K562 (cell line): ENCODE results near the gene CFAP251. TPM values are rescaled to one million over a fixed set of nuclear protein-coding genes. Genes with fewer than 3 reads are reported as not detected.
A peak's percentile ranks its signal among the peaks of the same experiment; 100 is the strongest.

ENCODE experiments used
- AFF4 ChIP-seq: sonication (generic); formaldehyde crosslinking; IDR thresholded peaks from 2 replicates; pipeline ENCODE4 v1.8.0; 2023; ENCODE audit warnings: mild to moderate bottlenecking, missing genetic modification reagents
- CHCHD3 ChIP-seq: fragments of 250-450 bp; sonication (Bioruptor Pico); IDR thresholded peaks from 2 replicates; pipeline ENCODE4 v2.1.2; 2022; ENCODE audit warnings: mild to moderate bottlenecking
- CTCF ChIP-seq, 3 experiments: IDR thresholded peaks in 2 of 3; conservative IDR thresholded peaks in 1 of 3; 2 replicates each; pipeline ENCODE4 v1.5.1; 2011 to 2012; ENCODE audit warnings: low read length in 3 of 3, mild to moderate bottlenecking in 3 of 3, control low read depth in 2 of 3, improper control_type of control experiment in 1 of 3, inconsistent platforms in 1 of 3, low read depth in 1 of 3, mixed read lengths in 1 of 3, moderate library complexity in 1 of 3; ENCODE audit not compliant: insufficient read depth in 2 of 3
- HCFC1 ChIP-seq: IDR thresholded peaks from 2 replicates; pipeline ENCODE4 v1.6.1; 2012; ENCODE audit warnings: low read depth, low read length, improper control_type of control experiment
- JUN ChIP-seq, 2 experiments: sonication (generic) in 1 of 2; formaldehyde crosslinking in 1 of 2; IDR thresholded peaks; 2 replicates each; pipeline versions ENCODE4 v1.6.1 to v1.8.0; 2012 to 2022; ENCODE audit warnings: borderline replicate concordance in 2 of 2, mild to moderate bottlenecking in 2 of 2, improper control_type of control experiment in 1 of 2, low read depth in 1 of 2, low read length in 1 of 2, missing genetic modification reagents in 1 of 2
- MAFF ChIP-seq: IDR thresholded peaks from 2 replicates; pipeline ENCODE4 v1.6.1; 2012; ENCODE audit warnings: low read length, improper control_type of control experiment
- NFRKB ChIP-seq: fragments of 450-650 bp; IDR thresholded peaks from 2 replicates; pipeline ENCODE4 v1.6.1; 2016; ENCODE audit warnings: low read depth
- RCOR1 ChIP-seq, 2 experiments: IDR thresholded peaks; 2 replicates each; pipeline ENCODE4 v1.6.1; 2012; ENCODE audit warnings: low read depth in 2 of 2, low read length in 2 of 2, borderline replicate concordance in 1 of 2, improper control_type of control experiment in 1 of 2
- SPI1 ChIP-seq: IDR thresholded peaks from 2 replicates; pipeline ENCODE4 v1.6.1; 2011; ENCODE audit warnings: low read depth, low read length, control low read depth, borderline replicate concordance
- SREBF2 ChIP-seq: sonication (generic); formaldehyde crosslinking; IDR thresholded peaks from 2 replicates; pipeline ENCODE4 v1.4.0; 2020; ENCODE audit warnings: mild to moderate bottlenecking, missing genetic modification reagents
- TAL1 ChIP-seq: fragments of 450-650 bp; IDR thresholded peaks from 2 replicates; pipeline ENCODE4 v1.6.1; 2016; ENCODE audit warnings: mild to moderate bottlenecking
- ZNF212 ChIP-seq: fragments of 450-650 bp; formaldehyde crosslinking; IDR thresholded peaks from 2 replicates; pipeline ENCODE4 v1.4.0; 2020; ENCODE audit warnings: mild to moderate bottlenecking
- ZNF584 ChIP-seq: fragments of 200-800 bp; sonication (Bioruptor generic); IDR thresholded peaks from 2 replicates; pipeline ENCODE4 v1.6.1; 2016; ENCODE audit warnings: low read depth, mild to moderate bottlenecking, missing genetic modification characterization, missing compliant biosample characterization
- polyA plus RNA-seq, 8 experiments: library from polyadenylated mRNA; depleted of rRNA in 4 of 8; stranded (reverse) in 5 of 8; unstranded in 3 of 8; fragments of >200 nt; fragmentation: Nextera tagmentation in 2 of 8; fragmentation: Illumina TruSeq in 1 of 8; extraction: Ambion mirVana in 2 of 8; extraction: Trizol in 1 of 8; gene quantifications; 2 replicates each; pipeline versions ENCODE4 v1.2.1 to v1.2.3, GENCODE V29; 2011 to 2014; ENCODE audit warnings: inconsistent platforms in 1 of 8, missing spikeins in 1 of 8
- total RNA-seq, 7 experiments: library from RNA; depleted of rRNA in 6 of 7; stranded (reverse); fragments of >200 nt in 6 of 7; fragmentation: Illumina TruSeq in 2 of 7; extraction: Trizol in 2 of 7; gene quantifications; 2 replicates each; pipeline versions ENCODE4 v1.2.1 to v1.2.3, GENCODE V29; 2011 to 2021; ENCODE audit warnings: low replicate concordance in 1 of 7
- TF ChIP-seq, protein P1 (sequence below), 3 experiments: fragments of 200-800 bp in 1 of 3; fragments of 250-450 bp in 1 of 3; fragments of 450-650 bp in 1 of 3; sonication (Bioruptor Pico) in 1 of 3; sonication (Bioruptor generic) in 1 of 3; formaldehyde crosslinking in 1 of 3; IDR thresholded peaks; 2 replicates each; pipeline versions ENCODE4 v1.6.1 to v1.8.0; 2016 to 2022; ENCODE audit warnings: mild to moderate bottlenecking in 2 of 3, missing genetic modification characterization in 2 of 3, missing compliant biosample characterization in 1 of 3, moderate library complexity in 1 of 3
- TF ChIP-seq, protein P2 (sequence below): fragments of 250-450 bp; sonication (Bioruptor Pico); IDR thresholded peaks from 2 replicates; pipeline ENCODE4 v1.4.0; 2020; ENCODE audit warnings: mild to moderate bottlenecking

The CFAP251 gene
- total and polyA plus RNA-seq, 9 of the 15 experiments (the other 6 are each of a cell fraction or from before 2014, with no cell fraction given) = 16.6 to 31.0 (median 19.1) TPM

DNA sequence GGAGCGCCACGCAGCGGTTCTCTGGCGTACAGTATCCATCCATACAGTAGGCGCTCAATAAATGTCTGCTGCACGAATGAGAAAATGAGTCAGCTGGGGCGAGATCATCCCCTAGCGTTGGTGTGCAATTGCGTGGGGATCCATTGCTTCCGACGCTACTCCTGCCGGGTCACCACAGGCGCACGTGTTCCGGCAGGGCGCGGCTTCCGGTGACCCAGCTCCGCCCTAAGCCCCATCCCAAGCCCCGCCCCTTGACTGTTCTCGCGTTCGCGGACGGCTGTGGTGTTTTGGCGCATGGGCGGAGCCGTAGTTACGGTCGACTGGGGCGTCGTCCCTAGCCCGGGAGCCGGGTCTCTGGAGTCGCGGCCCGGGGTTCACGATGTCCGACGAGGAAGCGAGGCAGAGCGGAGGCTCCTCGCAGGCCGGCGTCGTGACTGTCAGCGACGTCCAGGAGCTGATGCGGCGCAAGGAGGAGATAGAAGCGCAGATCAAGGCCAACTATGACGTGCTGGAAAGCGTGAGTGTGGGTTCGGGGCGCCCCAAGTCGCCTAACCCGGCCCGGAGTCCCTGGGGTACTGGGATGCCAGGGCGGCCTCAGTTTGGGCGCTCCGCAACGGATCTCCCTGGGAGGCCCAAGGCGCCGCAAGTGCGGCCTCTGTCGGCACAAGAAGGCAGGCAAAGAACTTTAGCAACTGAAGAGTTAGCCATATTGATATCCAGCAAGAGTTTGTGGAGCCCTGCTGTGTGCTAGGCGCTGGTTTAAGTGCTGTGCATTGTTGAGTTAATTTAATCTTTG is 29.7 kb upstream of the CFAP251 start, which contains the start of gene PSMD9 (continued):
- TF ChIP-seq, protein P1, sequence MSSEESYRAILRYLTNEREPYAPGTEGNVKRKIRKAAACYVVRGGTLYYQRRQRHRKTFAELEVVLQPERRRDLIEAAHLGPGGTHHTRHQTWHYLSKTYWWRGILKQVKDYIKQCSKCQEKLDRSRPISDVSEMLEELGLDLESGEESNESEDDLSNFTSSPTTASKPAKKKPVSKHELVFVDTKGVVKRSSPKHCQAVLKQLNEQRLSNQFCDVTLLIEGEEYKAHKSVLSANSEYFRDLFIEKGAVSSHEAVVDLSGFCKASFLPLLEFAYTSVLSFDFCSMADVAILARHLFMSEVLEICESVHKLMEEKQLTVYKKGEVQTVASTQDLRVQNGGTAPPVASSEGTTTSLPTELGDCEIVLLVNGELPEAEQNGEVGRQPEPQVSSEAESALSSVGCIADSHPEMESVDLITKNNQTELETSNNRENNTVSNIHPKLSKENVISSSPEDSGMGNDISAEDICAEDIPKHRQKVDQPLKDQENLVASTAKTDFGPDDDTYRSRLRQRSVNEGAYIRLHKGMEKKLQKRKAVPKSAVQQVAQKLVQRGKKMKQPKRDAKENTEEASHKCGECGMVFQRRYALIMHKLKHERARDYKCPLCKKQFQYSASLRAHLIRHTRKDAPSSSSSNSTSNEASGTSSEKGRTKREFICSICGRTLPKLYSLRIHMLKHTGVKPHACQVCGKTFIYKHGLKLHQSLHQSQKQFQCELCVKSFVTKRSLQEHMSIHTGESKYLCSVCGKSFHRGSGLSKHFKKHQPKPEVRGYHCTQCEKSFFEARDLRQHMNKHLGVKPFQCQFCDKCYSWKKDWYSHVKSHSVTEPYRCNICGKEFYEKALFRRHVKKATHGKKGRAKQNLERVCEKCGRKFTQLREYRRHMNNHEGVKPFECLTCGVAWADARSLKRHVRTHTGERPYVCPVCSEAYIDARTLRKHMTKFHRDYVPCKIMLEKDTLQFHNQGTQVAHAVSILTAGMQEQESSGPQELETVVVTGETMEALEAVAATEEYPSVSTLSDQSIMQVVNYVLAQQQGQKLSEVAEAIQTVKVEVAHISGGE (CRISPR knock-in tag; IDR thresholded peaks at IDR 0.05) = peak; percentile 67 to 96 (median 79); a peak in 5 of 6 replicates
- TF ChIP-seq RCOR1 (IDR thresholded peaks at IDR 0.05; ENCODE audit: borderline replicate concordance in 1 of 2, low read depth in 2 of 2, low read length in 2 of 2) (peak; percentile 67 to 89), NFRKB (peak; percentile 71), ZNF584 (CRISPR knock-in tag) (peak; percentile 86), HCFC1 (peak; percentile 81), MAFF (0 out of 2 replicates have a peak, but pooled peaks have one; percentile 4), JUN (IDR thresholded peaks at IDR 0.05; ENCODE audit: borderline replicate concordance, low read depth, low read length) (peak; percentile 96), JUN (CRISPR knock-in tag; IDR thresholded peaks at IDR 0.05; ENCODE audit: borderline replicate concordance) (peak; percentile 96), ZNF212 (CRISPR knock-in tag) (no peak), TAL1 (no peak), CTCF (IDR thresholded peaks at IDR 0.05 in 2 of 3, conservative IDR thresholded peaks at IDR 0.05 in 1 of 3; ENCODE audit: insufficient read depth in 2 of 3, low read depth in 1 of 3, low read length in 3 of 3) (peak; percentile 84 to 89 (median 88)), AFF4 (CRISPR knock-in tag) (peak; percentile 87), CHCHD3 (CRISPR knock-in tag) (no peak), SPI1 (no peak), SREBF2 (no peak)
- TF ChIP-seq, protein P2, sequence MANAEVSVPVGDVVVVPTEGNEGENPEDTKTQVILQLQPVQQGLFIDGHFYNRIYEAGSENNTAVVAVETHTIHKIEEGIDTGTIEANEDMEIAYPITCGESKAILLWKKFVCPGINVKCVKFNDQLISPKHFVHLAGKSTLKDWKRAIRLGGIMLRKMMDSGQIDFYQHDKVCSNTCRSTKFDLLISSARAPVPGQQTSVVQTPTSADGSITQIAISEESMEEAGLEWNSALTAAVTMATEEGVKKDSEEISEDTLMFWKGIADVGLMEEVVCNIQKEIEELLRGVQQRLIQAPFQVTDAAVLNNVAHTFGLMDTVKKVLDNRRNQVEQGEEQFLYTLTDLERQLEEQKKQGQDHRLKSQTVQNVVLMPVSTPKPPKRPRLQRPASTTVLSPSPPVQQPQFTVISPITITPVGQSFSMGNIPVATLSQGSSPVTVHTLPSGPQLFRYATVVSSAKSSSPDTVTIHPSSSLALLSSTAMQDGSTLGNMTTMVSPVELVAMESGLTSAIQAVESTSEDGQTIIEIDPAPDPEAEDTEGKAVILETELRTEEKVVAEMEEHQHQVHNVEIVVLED (CRISPR knock-in tag) = peak; percentile 37; the same call in 1 of the 2 replicates
